Right lobe of liver (tissue), 6 donors: ENCODE data around the gene SYT3. TPM values are rescaled to one million over a fixed set of nuclear protein-coding genes. Genes with fewer than 3 reads are reported as not detected.

Experiments used
- ATAC-seq, 4 donors: fragments of 200-7000 bp; cut with Tn5 transposase; one replicate each; pipeline ENCODE4 v1.9.1; 2020; ENCODE audit warnings: mild to moderate bottlenecking in 4 of 4, moderate library complexity in 4 of 4
- DNase-seq, 3 donors: peaks; one replicate each; pipeline ENCODE4 v3.0.0-alpha.2; 2020
- H3K27ac ChIP-seq, 3 donors: fragments of 200-600 bp; one replicate each; pipeline ENCODE4 v1.8.0; 2022
- H3K27me3 ChIP-seq, 2 donors: fragments of 200-600 bp; one replicate each; pipeline ENCODE4 v1.8.0; 2022
- H3K36me3 ChIP-seq, 4 donors: fragments of 200-600 bp; sonication (generic) in 1 of 4; one replicate each; pipeline versions ENCODE4 v1.5.1 to v1.8.0; 2017 to 2022; ENCODE audit warnings: control low read depth in 1 of 4
- H3K4me1 ChIP-seq, 4 donors: fragments of 200-600 bp; sonication (generic) in 1 of 4; one replicate each; pipeline versions ENCODE4 v1.5.1 to v1.8.0; 2017 to 2022; ENCODE audit warnings: control low read depth in 1 of 4
- H3K4me3 ChIP-seq, 3 donors: fragments of 200-600 bp; one replicate each; pipeline ENCODE4 v1.8.0; 2022
- H3K9me3 ChIP-seq, 4 donors: fragments of 200-600 bp; sonication (generic) in 1 of 4; one replicate each; pipeline versions ENCODE4 v1.5.1 to v1.8.0; 2017 to 2022; ENCODE audit warnings: control low read depth in 1 of 4
- POLR2A ChIP-seq: fragments of 450-650 bp; IDR thresholded peaks from one replicate; pipeline ENCODE4 v1.6.1; 2017; ENCODE audit warnings: antibody characterized with exemption, mild to moderate bottlenecking
- WGBS: methylation state at CpG from one replicate; pipeline ENCODE4 v1.1.6; 2018; ENCODE audit warnings: low coverage, low lambda C conversion rate; ENCODE audit not compliant: insufficient coverage; ENCODE audit errors: missing lambda C conversion rate; 5-methylcytosine and 5-hydroxymethylcytosine counted together
- intact Hi-C, 2 donors: fragments of 100-400 bp; cut with DNase I; formaldehyde crosslinking; loops; one replicate each; pipeline versions ENCODE4 v1.11.2 to v1.14.1; 2022
- total RNA-seq, 6 experiments: library from RNA; depleted of rRNA in 2 of 6; stranded (reverse); fragments of >200 nt in 2 of 6; fragmentation: NEBNext Ultra II Directional in 3 of 6; extraction: Animal tissue kit (Norgen Biotek cat#: 25700) in 3 of 6; gene quantifications; one replicate each; pipeline versions ENCODE4 v1.1.0 to v1.2.4, GENCODE V29; 2016 to 2023
- TF ChIP-seq, protein P1 (sequence below), 4 donors: fragments of 200-600 bp in 3 of 4; fragments of 450-650 bp in 1 of 4; IDR thresholded peaks; one replicate each; pipeline versions ENCODE4 v1.5.1 to v1.8.0; 2016 to 2022; ENCODE audit warnings: antibody characterized with exemption in 4 of 4, mild to moderate bottlenecking in 2 of 4
- donor health status: DM: no; HTN: yes; CAD: no.
- donor health status: DM: no; HTN: no; CAD: no.
- donor health status: DM: no; HTN: no; CAD: no.
- donor health status: DM: no; HTN: yes; CAD: no.
- donor health status: DM: no; HTN: yes; CAD: no.

Gene SYT3
- total RNA-seq, 6 experiments from 2014 or later, result not detected

DNA sequence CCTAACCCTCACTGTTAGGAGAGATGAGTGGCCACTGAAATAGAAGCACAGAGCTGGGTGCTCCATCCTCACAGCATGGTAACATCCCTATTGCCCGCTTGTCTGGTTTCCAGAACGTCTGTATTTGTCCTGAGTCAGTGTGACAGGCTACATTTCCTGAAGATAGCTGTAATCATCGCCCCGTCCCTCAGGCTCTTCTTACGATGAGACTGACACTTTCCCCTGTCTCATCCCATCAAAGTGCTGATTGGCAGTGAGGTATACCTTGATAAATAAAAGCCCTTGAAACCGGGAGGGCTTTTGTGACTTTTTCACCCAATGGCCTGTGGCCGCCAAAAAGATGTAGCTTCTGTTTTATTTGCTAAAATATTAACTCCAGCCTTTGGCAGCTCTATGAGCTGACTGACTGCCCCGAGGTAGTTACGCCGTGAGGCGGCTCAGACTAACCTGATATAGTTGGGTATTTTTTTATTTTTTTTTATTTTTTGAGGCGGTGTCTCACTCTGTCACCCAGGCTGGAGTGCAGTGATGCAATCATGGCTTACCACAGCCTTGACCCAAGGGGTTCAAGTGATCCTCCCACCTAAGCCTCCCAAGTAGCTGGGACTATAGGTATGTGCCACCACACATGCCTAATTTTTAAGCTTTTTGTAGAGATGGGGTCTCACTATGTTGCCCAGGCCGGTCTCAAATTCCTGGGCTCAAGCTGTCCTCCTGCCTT, 65.8 kb downstream of the SYT3 start:
- Histone ChIP-seq H3K4me1 (no peaks in the 10 kb centered on the region), H3K27me3 (no peaks in the 10 kb centered on the region), H3K9me3 (no peaks in the 10 kb centered on the region), H3K27ac (no peak overlapping the region), H3K36me3 (no peaks in the 10 kb centered on the region), H3K4me3 (no peak overlapping the region)
- intact Hi-C loops, result no loop called here
- ATAC-seq (no peak), DNase-seq (no peak)
- TF ChIP-seq, protein P1, sequence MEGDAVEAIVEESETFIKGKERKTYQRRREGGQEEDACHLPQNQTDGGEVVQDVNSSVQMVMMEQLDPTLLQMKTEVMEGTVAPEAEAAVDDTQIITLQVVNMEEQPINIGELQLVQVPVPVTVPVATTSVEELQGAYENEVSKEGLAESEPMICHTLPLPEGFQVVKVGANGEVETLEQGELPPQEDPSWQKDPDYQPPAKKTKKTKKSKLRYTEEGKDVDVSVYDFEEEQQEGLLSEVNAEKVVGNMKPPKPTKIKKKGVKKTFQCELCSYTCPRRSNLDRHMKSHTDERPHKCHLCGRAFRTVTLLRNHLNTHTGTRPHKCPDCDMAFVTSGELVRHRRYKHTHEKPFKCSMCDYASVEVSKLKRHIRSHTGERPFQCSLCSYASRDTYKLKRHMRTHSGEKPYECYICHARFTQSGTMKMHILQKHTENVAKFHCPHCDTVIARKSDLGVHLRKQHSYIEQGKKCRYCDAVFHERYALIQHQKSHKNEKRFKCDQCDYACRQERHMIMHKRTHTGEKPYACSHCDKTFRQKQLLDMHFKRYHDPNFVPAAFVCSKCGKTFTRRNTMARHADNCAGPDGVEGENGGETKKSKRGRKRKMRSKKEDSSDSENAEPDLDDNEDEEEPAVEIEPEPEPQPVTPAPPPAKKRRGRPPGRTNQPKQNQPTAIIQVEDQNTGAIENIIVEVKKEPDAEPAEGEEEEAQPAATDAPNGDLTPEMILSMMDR (IDR thresholded peaks at IDR 0.05), result no peak
- TF ChIP-seq POLR2A, result no peak
- 61% methylated on average over 9 of the region's 13 CpGs for WGBS

Other genes starting within 250 kb of the SYT3 start
- under 1 TPM in 1 of 6 experiments, not detected in 5; 0.51 TPM for gene SPIB, start 220.9 kb downstream of the SYT3 start, total RNA-seq
- gene MYBPC2, start 207.0 kb downstream of the SYT3 start, total RNA-seq, result under 1 TPM in 3 of 6 experiments, not detected in 3; 0.12 to 0.56 (median 0.30) TPM
- 10 to 100 TPM; 48.6 to 82.8 (median 74.2) TPM for gene EMC10, start 163.4 kb downstream of the SYT3 start, total RNA-seq
- 1 to 10 TPM in 5 of 6 experiments, under 1 TPM in 1; 0.68 to 2.3 (median 1.5) TPM for gene GARIN5A, start 163.0 kb downstream of the SYT3 start, total RNA-seq
- 10 to 100 TPM; 15.0 to 27.5 (median 19.1) TPM for gene JOSD2, start 128.7 kb downstream of the SYT3 start, total RNA-seq
- 10 to 100 TPM; 22.1 to 67.8 (median 44.8) TPM for gene ASPDH, start 126.0 kb downstream of the SYT3 start, total RNA-seq
- 1 to 10 TPM in 1 of 6 experiments, under 1 TPM in 5; 0.22 to 1.2 (median 0.52) TPM for gene LRRC4B, start 71.4 kb downstream of the SYT3 start, total RNA-seq
- gene C19orf81, start 9.6 kb upstream of the SYT3 start, total RNA-seq, result not detected
- under 1 TPM in 4 of 6 experiments, not detected in 2; 0.07 to 0.62 (median 0.25) TPM for gene SHANK1, start 79.9 kb upstream of the SYT3 start, total RNA-seq
- 1 to 10 TPM; 1.7 to 9.9 (median 5.0) TPM for gene CLEC11A, start 83.5 kb upstream of the SYT3 start, total RNA-seq
- not detected for gene GPR32, start 130.6 kb upstream of the SYT3 start, total RNA-seq
- under 1 TPM in 1 of 6 experiments, not detected in 5; 0.37 TPM for gene ACP4, start 150.5 kb upstream of the SYT3 start, total RNA-seq
- not detected for gene KLK1, start 183.9 kb upstream of the SYT3 start, total RNA-seq
- not detected for gene KLK15, start 193.7 kb upstream of the SYT3 start, total RNA-seq
- not detected for gene KLK3, start 215.0 kb upstream of the SYT3 start, total RNA-seq
- gene KLK2, start 233.6 kb upstream of the SYT3 start, total RNA-seq, result not detected